Endothelial cell of umbilical vein (primary cell): ENCODE data around the gene ANO7. TPM values are rescaled to one million over a fixed set of nuclear protein-coding genes. Genes with fewer than 3 reads are reported as not detected.

Source experiments
- BruUV-seq: library from RNA; stranded (reverse); fragments of 400-500 nt; replicated peaks from 2 replicates; lab custom pipeline; 2021; lab: Mats Ljungman, UMichigan
- CTCF ChIA-PET: fragments of 300-600, 350-600 bp; sonication (Branson Sonifier 250); formaldehyde crosslinking; loops from one replicate; lab custom pipeline; 2021; ENCODE audit warnings: antibody characterized with exemption, inconsistent platforms; lab: Charles Lee
- POLR2A ChIA-PET: fragments of 300-600, 350-600 bp; sonication (Branson Sonifier 250); formaldehyde crosslinking; loops from one replicate; lab custom pipeline; 2021; ENCODE audit warnings: antibody characterized with exemption, inconsistent platforms; lab: Charles Lee
- DNase-seq: peaks from one replicate; pipeline ENCODE4 v3.0.0-alpha.2; 2011; ENCODE audit warnings: low read depth, low spot score
- FAIRE-seq: peaks from 2 replicates; lab custom pipeline; 2011; peaks lifted over from hg19 to GRCh38; lab: Jason Lieb, UNC
- H2AFZ ChIP-seq: 2 replicates; pipeline ENCODE4 v1.6.0; 2012; ENCODE audit warnings: low read depth, low read length, control low read depth, inconsistent platforms
- H3K27ac ChIP-seq: 2 replicates; pipeline ENCODE4 v1.5.1; 2011; ENCODE audit warnings: low read depth, mild to moderate bottlenecking, control low read depth, low read length, moderate library complexity; ENCODE audit not compliant: insufficient read depth
- H3K27me3 ChIP-seq, 2 experiments: 2 replicates each; pipeline versions ENCODE4 v1.6.0 to v1.6.1; 2011; ENCODE audit warnings: low read length in 2 of 2, mixed read lengths in 1 of 2; ENCODE audit not compliant: control insufficient read depth in 2 of 2, insufficient read depth in 2 of 2
- H3K36me3 ChIP-seq, 2 experiments: 2 replicates in 1 of 2; 3 replicates in 1 of 2; pipeline ENCODE4 v1.5.1; 2011; ENCODE audit warnings: low read length in 2 of 2, mild to moderate bottlenecking in 1 of 2, moderate library complexity in 1 of 2; ENCODE audit not compliant: control insufficient read depth in 2 of 2, insufficient read depth in 2 of 2; ENCODE audit errors: extremely low read depth in 1 of 2
- H3K4me1 ChIP-seq: 3 replicates; pipeline ENCODE4 v1.5.1; 2011; ENCODE audit warnings: mild to moderate bottlenecking, low read length; ENCODE audit not compliant: control insufficient read depth, insufficient read depth; ENCODE audit errors: extremely low read depth
- H3K4me2 ChIP-seq: 2 replicates; pipeline ENCODE4 v1.6.1; 2011; ENCODE audit warnings: low read length, control low read depth, mixed read lengths; ENCODE audit not compliant: insufficient read depth
- H3K4me3 ChIP-seq, 3 experiments: fragments of 200-600 bp in 1 of 3; sonication (generic), shearing (Covaris generic) in 1 of 3; replicated peaks in 1 of 3; 2 replicates each; pipeline ENCODE4 v1.5.1; 2011 to 2016; ENCODE audit warnings: control low read depth in 3 of 3, low read length in 3 of 3, mild to moderate bottlenecking in 2 of 3, inconsistent platforms in 1 of 3, low read depth in 1 of 3, moderate library complexity in 1 of 3; ENCODE audit not compliant: insufficient read depth in 1 of 3
- H3K79me2 ChIP-seq: 2 replicates; pipeline ENCODE4 v1.6.0; 2012; ENCODE audit warnings: low read length, inconsistent platforms; ENCODE audit not compliant: control insufficient read depth, insufficient read depth
- H3K9ac ChIP-seq: replicated peaks from 2 replicates; pipeline ENCODE3; 2011; ENCODE audit warnings: low read length, control low read depth; ENCODE audit not compliant: insufficient read depth; ENCODE audit errors: extremely low read depth
- H3K9me1 ChIP-seq: replicated peaks from 3 replicates; pipeline ENCODE4 v1.6.0; 2011; ENCODE audit warnings: mild to moderate bottlenecking, low read length; ENCODE audit not compliant: control insufficient read depth, insufficient read depth; ENCODE audit errors: extremely low read depth
- H3K9me3 ChIP-seq: replicated peaks from 2 replicates; pipeline ENCODE4 v1.5.1; 2012; ENCODE audit warnings: low read length, inconsistent platforms; ENCODE audit not compliant: control insufficient read depth, insufficient read depth
- H4K20me1 ChIP-seq: replicated peaks from 2 replicates; pipeline ENCODE3; 2011; ENCODE audit warnings: mild to moderate bottlenecking, low read length; ENCODE audit not compliant: control insufficient read depth, insufficient read depth; ENCODE audit errors: extremely low read depth
- EZH2 ChIP-seq: IDR thresholded peaks from 2 replicates; pipeline ENCODE4 v1.6.1; 2012; ENCODE audit warnings: borderline replicate concordance, low read depth, mild to moderate bottlenecking, moderate library complexity, low read length, inconsistent platforms; ENCODE audit not compliant: severe bottlenecking
- FOS ChIP-seq: IDR thresholded peaks from 2 replicates; pipeline ENCODE4 v1.6.1; 2011; ENCODE audit warnings: mild to moderate bottlenecking, low read length, moderate library complexity, borderline replicate concordance; ENCODE audit not compliant: insufficient read depth
- GATA2 ChIP-seq: IDR thresholded peaks from 2 replicates; pipeline ENCODE4 v1.7.0; 2011; ENCODE audit warnings: low read depth, mild to moderate bottlenecking, moderate library complexity, mixed read lengths, low read length; ENCODE audit not compliant: insufficient read length, insufficient read depth
- JUN ChIP-seq: IDR thresholded peaks from 2 replicates; pipeline ENCODE4 v1.6.1; 2011; ENCODE audit warnings: borderline replicate concordance, low read depth; ENCODE audit not compliant: insufficient read length, insufficient read depth
- MAX ChIP-seq: IDR thresholded peaks from 2 replicates; pipeline ENCODE4 v1.6.1; 2011; ENCODE audit not compliant: insufficient read depth, insufficient read length
- MYC ChIP-seq: IDR thresholded peaks from one replicate; pipeline ENCODE4 v1.6.1; 2011; ENCODE audit warnings: mild to moderate bottlenecking, low read depth, low read length
- POLR2A ChIP-seq: IDR thresholded peaks from 2 replicates; pipeline ENCODE4 v1.6.1; 2012; ENCODE audit warnings: low read depth, mild to moderate bottlenecking, control low read depth, low read length
- POLR2AphosphoS5 ChIP-seq: IDR thresholded peaks from 2 replicates; pipeline ENCODE4 v1.6.1; 2012; ENCODE audit warnings: low read depth, mild to moderate bottlenecking, control low read depth, low read length, moderate library complexity; ENCODE audit not compliant: insufficient read depth
- dilution Hi-C: fragments of 300-500 bp; cut with MboI; formaldehyde crosslinking; loops from one replicate; pipeline ENCODE4 v1.15.0; 2019; ENCODE audit warnings: low sequenced_read_pairs; ENCODE audit not compliant: extremely low pct_ligation_motif_present
- intact Hi-C: fragments of 100-400 bp; cut with micrococcal nuclease; formaldehyde crosslinking; loops from one replicate; pipeline ENCODE4 v1.10.0; 2022
- polyA plus RNA-seq, 4 experiments: library from polyadenylated mRNA; depleted of rRNA in 3 of 4; stranded (reverse) in 3 of 4; unstranded in 1 of 4; fragments of >200 nt; gene quantifications; 2 replicates each; pipeline versions ENCODE4 v1.2.1 to v1.2.3, GENCODE V29; 2011 to 2012; ENCODE audit warnings: missing spikeins in 1 of 4
- total RNA-seq: library from RNA; stranded (reverse); gene quantifications from 2 replicates; pipeline ENCODE4 v1.2.3, GENCODE V29; 2021
- TF ChIP-seq, protein P1 (sequence below), 2 donors: IDR thresholded peaks; 1 replicate in 1 of 2; 2 replicates in 1 of 2; pipeline ENCODE4 v1.5.1; 2011; ENCODE audit warnings: low read length in 2 of 2, mild to moderate bottlenecking in 2 of 2, moderate library complexity in 2 of 2, control low read depth in 1 of 2, inconsistent platforms in 1 of 2, low read depth in 1 of 2; ENCODE audit not compliant: insufficient read depth in 1 of 2; ENCODE audit errors: extremely low read depth in 1 of 2

ANO7 gene
- total and polyA plus RNA-seq, 2 donors (not counting 3 experiments of a cell fraction or from before 2014, with no cell fraction given): 0.81 to 2.5 TPM

- H4K20me1 ChIP-seq: no peaks in the 10 kb centered on the region
- H2AFZ ChIP-seq: no peak overlapping the region
- H3K9me1 ChIP-seq: no peaks in the 10 kb centered on the region
- no peaks in the 10 kb centered on the region for H3K4me1 ChIP-seq
- H3K4me3 ChIP-seq: no peak overlapping the region
- no peaks in the 10 kb centered on the region for H3K9me3 ChIP-seq
- TF ChIP-seq JUN (no peak), EZH2 (no peak), MAX (no peak), MYC (no peak), POLR2AphosphoS5 (no peak), GATA2 (no peak), FOS (no peak), POLR2A (no peak)
- TF ChIP-seq, protein P1, sequence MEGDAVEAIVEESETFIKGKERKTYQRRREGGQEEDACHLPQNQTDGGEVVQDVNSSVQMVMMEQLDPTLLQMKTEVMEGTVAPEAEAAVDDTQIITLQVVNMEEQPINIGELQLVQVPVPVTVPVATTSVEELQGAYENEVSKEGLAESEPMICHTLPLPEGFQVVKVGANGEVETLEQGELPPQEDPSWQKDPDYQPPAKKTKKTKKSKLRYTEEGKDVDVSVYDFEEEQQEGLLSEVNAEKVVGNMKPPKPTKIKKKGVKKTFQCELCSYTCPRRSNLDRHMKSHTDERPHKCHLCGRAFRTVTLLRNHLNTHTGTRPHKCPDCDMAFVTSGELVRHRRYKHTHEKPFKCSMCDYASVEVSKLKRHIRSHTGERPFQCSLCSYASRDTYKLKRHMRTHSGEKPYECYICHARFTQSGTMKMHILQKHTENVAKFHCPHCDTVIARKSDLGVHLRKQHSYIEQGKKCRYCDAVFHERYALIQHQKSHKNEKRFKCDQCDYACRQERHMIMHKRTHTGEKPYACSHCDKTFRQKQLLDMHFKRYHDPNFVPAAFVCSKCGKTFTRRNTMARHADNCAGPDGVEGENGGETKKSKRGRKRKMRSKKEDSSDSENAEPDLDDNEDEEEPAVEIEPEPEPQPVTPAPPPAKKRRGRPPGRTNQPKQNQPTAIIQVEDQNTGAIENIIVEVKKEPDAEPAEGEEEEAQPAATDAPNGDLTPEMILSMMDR (IDR thresholded peaks at IDR 0.05; ENCODE audit: extremely low read depth in 1 of 2, insufficient read depth in 1 of 2, low read depth in 1 of 2, low read length in 2 of 2): no peak
- ChIA-PET POLR2A (no interaction called here), CTCF (interaction anchor here (1.1 to 1.2 kb wide), 2 partner anchors 10 to 32 kb away, joined by 3 read pairs; no protein-coding TSS in a partner anchor)
- intact Hi-C loops: no loop called here
- FAIRE-seq (no peak), DNase-seq (no peak)
- no peaks in the 10 kb centered on the region for H3K27me3 ChIP-seq
- H3K36me3 ChIP-seq: peaks cover 45 to 81% of the 10 kb centered on the region in 2 experiments
- BruUV-seq: no TSS peak
- no peak overlapping the region for H3K9ac ChIP-seq
- no peak overlapping the region for H3K27ac ChIP-seq
- H3K4me2 ChIP-seq: no peak overlapping the region
- dilution Hi-C loops: no loop called here
- H3K79me2 ChIP-seq: peaks cover 2% of the 10 kb centered on the region
Observed at GRCh38 chr2:241248289-241248688, 59.8 kb downstream of the ANO7 start.
